DMS79 (cell line): ENCODE results near the gene SMYD5.

Experiments
- DNase-seq: peaks from one replicate; lab custom pipeline; 2025; lab: John Stamatoyannopoulos, UW

Gene SMYD5

GRCh38 chr2:73238976-73239375 lies 24.9 kb downstream of the SMYD5 start:
- no peak for DNase-seq

- DNase-seq = no peak
Measured at GRCh38 chr2:73239776-73240175, 25.7 kb downstream of the SMYD5 start.

GRCh38 chr2:73243884-73244570 lies 30.0 kb downstream of the SMYD5 start:
- DNase-seq = peak; percentile 89

- DNase-seq = no peak
Measured at GRCh38 chr2:73244580-73244979, 30.5 kb downstream of the SMYD5 start.

GRCh38 chr2:73246850-73247249 lies 32.8 kb downstream of the SMYD5 start:
- no peak for DNase-seq

- no peak for DNase-seq
Measured at GRCh38 chr2:73249636-73250035, 35.6 kb downstream of the SMYD5 start.

- peak; percentile 49 for DNase-seq
Measured at GRCh38 chr2:73250872-73251846, 37.1 kb downstream of the SMYD5 start.

GRCh38 chr2:73252238-73253027 lies 38.4 kb downstream of the SMYD5 start:
- no peak for DNase-seq

- no peak for DNase-seq
Measured at GRCh38 chr2:73253400-73253799, 39.4 kb downstream of the SMYD5 start.

- DNase-seq = no peak
Measured at GRCh38 chr2:73253901-73254300, 39.9 kb downstream of the SMYD5 start.

GRCh38 chr2:73254343-73255006 lies 40.4 kb downstream of the SMYD5 start:
- no peak for DNase-seq

- no peak for DNase-seq
Measured at GRCh38 chr2:73255007-73255644, 41.1 kb downstream of the SMYD5 start.

- DNase-seq = no peak
Measured at GRCh38 chr2:73255907-73256617, 42.0 kb downstream of the SMYD5 start.

- no peak for DNase-seq
Measured at GRCh38 chr2:73256618-73256922, 42.5 kb downstream of the SMYD5 start.

- DNase-seq = no peak
Measured at GRCh38 chr2:73257021-73257420, 43.0 kb downstream of the SMYD5 start.

GRCh38 chr2:73257425-73258125 lies 43.5 kb downstream of the SMYD5 start:
- DNase-seq = no peak

GRCh38 chr2:73258186-73258912 lies 44.3 kb downstream of the SMYD5 start:
- DNase-seq = no peak

- DNase-seq = no peak
Measured at GRCh38 chr2:73258913-73259215, 44.8 kb downstream of the SMYD5 start.

- DNase-seq = no peak
Measured at GRCh38 chr2:73259276-73259675, 45.2 kb downstream of the SMYD5 start.
